D721Med (cell line): ENCODE measurements around the gene S100A2.

ENCODE experiments used
- DNase-seq: peaks from one replicate; pipeline ENCODE4 v3.0.0; 2011; ENCODE audit warnings: low spot score; ENCODE audit not compliant: insufficient read length
- FAIRE-seq: peaks from 2 replicates; lab custom pipeline; 2011; peaks lifted over from hg19 to GRCh38; lab: Jason Lieb, UNC
- TF ChIP-seq, protein P1 (sequence below): IDR thresholded peaks from 2 replicates; pipeline ENCODE4 v1.5.1; 2012; ENCODE audit warnings: mild to moderate bottlenecking, control low read depth; ENCODE audit not compliant: insufficient read depth; ENCODE audit errors: missing control alignments

The S100A2 gene

DNA sequence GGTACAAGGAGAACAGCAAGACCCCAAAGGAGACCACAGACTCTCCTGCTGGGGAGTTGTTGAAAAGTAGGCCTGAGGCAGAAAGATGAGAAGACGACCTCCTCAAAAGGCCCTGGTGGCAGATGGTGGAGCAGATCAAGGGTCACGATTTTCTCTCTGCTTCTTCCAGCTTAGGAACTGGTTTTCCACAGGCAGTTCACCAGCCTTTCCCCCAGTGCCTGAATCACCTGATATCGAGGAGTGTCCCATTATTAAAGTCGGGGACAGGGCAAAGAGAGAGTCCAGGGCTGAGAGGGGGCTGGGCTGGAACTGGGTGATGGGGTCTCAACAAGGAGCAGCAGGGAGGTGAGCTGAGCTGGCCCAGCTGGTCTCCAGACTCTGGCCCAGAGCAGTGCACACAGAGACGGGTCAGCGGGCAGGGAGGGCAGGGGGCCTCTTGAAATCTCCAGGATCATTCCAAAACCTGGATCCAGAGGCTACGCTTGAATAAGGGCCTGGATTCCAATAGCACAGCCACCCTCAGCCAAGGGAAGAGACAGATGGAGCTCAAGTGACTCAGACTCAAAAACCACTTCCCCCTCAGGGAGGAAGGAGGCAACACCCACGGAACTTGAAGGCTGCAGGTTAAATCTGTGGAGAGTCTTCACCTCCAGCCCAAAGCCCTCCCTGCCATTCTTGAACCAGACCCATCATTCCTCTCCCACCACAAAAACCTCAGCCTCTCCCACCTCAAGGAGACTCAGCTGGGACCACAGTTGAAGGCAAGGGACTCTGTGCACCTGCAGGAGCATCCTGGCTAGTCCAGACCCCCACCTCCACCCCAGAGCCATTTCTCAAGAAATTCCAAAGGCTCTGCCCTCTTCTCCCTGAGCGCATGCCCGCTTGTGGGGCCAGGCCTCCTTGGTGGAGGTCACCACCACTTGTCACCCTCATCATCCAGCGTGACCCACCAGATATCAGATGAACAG, 25.0 kb downstream of the S100A2 start, which contains the start of gene S100A5:
Gene S100A5 (minus strand): TSS at position 541 of the 968 bp plus-strand sequence. CDS start 743 bp downstream, outside the sequence.
- TF ChIP-seq, protein P1, sequence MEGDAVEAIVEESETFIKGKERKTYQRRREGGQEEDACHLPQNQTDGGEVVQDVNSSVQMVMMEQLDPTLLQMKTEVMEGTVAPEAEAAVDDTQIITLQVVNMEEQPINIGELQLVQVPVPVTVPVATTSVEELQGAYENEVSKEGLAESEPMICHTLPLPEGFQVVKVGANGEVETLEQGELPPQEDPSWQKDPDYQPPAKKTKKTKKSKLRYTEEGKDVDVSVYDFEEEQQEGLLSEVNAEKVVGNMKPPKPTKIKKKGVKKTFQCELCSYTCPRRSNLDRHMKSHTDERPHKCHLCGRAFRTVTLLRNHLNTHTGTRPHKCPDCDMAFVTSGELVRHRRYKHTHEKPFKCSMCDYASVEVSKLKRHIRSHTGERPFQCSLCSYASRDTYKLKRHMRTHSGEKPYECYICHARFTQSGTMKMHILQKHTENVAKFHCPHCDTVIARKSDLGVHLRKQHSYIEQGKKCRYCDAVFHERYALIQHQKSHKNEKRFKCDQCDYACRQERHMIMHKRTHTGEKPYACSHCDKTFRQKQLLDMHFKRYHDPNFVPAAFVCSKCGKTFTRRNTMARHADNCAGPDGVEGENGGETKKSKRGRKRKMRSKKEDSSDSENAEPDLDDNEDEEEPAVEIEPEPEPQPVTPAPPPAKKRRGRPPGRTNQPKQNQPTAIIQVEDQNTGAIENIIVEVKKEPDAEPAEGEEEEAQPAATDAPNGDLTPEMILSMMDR = no peak
- no peak for DNase-seq
- no peak for FAIRE-seq

DNA sequence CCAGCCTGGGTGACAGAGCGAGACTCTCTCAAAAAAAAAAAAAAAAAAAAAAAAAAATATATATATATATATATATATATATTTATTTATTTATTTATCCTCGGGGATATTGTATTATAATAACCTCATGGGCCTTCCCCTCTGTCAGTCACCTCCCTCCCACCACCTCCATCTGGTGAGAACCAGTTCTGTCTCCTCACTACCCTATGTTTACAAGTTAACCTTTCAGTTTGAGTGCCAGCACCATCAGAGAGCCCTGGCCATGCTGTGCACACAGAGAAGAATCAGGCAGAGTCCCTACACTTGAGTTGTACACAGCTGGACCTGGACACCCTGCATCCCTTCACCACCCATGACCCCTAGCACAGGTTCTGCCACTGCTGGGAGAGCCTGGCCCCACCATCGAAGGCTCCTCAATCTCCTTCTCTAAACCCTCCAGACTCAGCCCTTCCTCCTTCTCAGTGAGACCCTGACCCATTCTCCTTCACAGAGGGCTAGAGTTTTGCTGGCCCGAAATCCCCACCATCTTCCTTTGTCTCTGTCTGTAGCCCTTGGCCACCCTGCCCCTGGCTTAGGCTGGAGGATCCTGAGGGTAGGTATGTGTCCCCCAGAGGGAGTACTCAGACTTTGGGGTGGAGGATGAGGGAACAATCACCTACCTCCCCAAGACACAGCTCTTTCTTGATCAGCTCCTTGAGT, 26.1 kb downstream of the S100A2 start:
- peak; percentile 12 for DNase-seq
- no peak for FAIRE-seq
- TF ChIP-seq, protein P1 = no peak

DNA sequence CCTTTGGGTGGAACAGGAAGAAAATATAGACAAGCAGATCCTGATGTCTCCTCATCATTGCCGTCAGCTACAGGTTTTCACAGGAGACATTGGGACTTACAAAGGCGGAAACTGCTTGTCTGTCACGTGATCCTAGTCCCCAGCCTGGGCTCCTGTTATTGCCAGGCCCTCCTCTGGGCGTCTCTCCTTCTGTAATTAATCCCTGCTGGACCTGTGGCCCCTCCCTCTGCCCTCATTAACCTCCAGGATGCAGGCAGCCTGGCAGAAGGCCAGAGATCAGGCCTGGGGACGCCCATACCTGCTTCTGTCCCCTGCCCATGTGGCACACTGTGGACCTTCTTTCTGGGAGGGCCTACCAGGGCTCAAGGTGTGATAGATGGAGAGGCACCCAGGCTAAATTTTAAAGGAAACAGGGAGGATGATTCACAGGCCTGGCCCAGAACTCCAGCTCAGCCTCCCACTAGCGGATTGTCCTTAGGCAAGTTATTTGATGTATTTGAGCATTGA, 27.3 kb downstream of the S100A2 start:
- FAIRE-seq (no peak), DNase-seq (peak; percentile 24)
- TF ChIP-seq, protein P1 = no peak

DNA sequence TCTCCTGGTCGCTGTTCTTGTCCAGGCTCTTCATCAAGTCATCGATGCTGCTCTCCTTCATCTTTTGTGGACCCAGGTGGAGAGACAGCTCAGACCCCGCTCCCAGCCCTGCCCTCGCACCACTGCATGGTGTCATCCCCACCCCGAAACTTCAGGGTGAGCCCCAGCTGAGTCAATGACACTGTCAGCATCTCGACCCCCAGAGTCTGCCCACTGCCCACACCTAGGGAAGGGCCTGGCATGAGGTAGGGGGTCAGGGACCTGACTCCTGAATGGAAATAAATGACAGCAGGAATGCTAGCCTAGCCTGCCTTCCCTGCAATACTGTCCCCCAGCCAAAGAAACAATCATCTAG, 28.3 kb downstream of the S100A2 start:
- TF ChIP-seq, protein P1 = no peak
- no peak for FAIRE-seq

DNA sequence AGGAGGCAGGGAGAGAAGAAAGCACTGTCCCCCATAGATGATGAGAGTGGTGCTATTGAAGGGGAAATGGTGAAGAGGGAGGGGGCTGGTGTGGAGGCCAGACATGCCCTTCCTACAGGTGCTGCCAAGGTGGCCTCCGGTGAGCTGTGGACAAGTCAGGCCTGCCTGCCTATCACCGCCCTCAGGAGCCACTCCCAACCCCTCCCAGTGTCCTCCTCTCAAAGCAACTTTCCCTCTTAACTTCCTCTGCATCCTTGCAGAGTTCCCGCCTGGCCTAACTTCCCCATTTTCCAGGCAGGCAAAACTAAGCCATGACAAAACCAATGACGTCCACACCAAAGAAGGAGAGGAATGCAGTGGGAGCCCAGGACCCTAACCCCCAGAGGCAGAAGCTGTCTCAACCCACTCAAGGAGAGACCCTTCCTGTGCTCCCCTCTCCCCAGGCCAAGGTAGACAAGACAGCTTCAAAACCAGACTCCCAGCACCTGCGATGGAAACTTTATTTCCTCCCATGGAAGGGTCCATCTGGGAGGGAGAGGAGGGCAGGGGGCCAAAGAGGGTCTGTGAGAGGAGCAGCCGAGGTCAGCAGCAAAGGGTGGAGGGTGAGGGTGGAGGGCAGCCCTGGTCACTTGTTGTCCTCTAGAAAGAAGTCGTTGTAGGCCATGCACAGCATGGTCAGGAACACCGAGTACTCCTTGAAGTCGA, 28.8 kb downstream of the S100A2 start:
- peak; percentile 13 for DNase-seq
- TF ChIP-seq, protein P1 = no peak
- FAIRE-seq = no peak

More for the DNA sequence above, 28.3 kb downstream of the S100A2 start:
- DNase-seq = no peak

DNA sequence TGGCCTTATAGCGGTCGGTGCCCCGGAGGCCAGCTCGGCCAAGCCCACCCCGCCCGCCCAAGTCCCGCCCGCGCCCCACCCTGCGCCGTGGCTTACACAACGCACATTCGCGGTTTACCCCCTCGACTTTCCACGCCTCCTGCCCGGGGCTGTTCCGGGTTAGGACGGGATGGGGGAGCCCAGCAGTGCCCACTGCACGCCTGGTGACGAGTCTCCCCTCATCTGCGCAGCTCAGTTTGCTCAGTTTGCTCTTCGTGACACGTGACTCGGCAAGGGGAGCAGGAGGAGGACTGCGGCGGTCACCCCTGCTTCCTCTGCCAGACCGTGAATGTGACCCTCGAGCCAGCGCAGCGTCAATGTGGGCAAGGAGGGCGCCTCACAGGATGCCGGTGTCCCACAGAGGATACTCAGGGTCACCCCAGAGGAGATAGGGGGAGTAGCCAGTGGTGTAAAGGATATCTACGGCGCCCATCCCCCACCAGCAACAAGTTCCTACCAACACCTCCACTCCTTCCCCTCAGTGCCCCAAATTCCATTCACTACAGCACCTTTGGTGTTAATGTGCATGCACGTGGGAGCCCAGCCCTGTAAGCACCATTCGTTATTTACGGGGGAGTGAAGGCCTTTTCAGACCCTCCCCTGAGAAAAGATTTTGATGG, 29.5 kb downstream of the S100A2 start:
- TF ChIP-seq, protein P1 = no peak
- DNase-seq = no peak
- FAIRE-seq = no peak
